NCI-H2081 treated with DMSO at 0.1 percent for 48 hours (cell line): ENCODE results near the gene WRNIP1.

ENCODE experiments used
- DNase-seq: peaks from one replicate; lab custom pipeline; 2025; lab: John Stamatoyannopoulos, UW

The WRNIP1 gene

GRCh38 chr6:2763345-2763841 is 1.8 kb upstream of the WRNIP1 start:
- no peak for DNase-seq

GRCh38 chr6:2763876-2764540 is 1.2 kb upstream of the WRNIP1 start:
- no peak for DNase-seq

GRCh38 chr6:2764610-2765165 is 505 bp upstream of the WRNIP1 start:
- peak; percentile 25 for DNase-seq

- DNase-seq, result no peak
Observed at GRCh38 chr6:2765896-2766766, 938 bp downstream of the WRNIP1 start.

GRCh38 chr6:2766767-2767656 is 1.8 kb downstream of the WRNIP1 start:
- no peak for DNase-seq

- no peak for DNase-seq
Observed at GRCh38 chr6:2767657-2768524, 2.7 kb downstream of the WRNIP1 start.

- DNase-seq, result no peak
Observed at GRCh38 chr6:2768696-2769095, 3.5 kb downstream of the WRNIP1 start.

- no peak for DNase-seq
Observed at GRCh38 chr6:2770171-2770570, 5.0 kb downstream of the WRNIP1 start.

GRCh38 chr6:2771079-2771478 is 5.9 kb downstream of the WRNIP1 start:
- no peak for DNase-seq

GRCh38 chr6:2772840-2773239 is 7.6 kb downstream of the WRNIP1 start:
- no peak for DNase-seq

GRCh38 chr6:2773449-2773848 is 8.3 kb downstream of the WRNIP1 start:
- no peak for DNase-seq

- DNase-seq, result no peak
Observed at GRCh38 chr6:2775003-2775402, 9.8 kb downstream of the WRNIP1 start.

- no peak for DNase-seq
Observed at GRCh38 chr6:2777249-2777648, 12.1 kb downstream of the WRNIP1 start.

- DNase-seq, result no peak
Observed at GRCh38 chr6:2780102-2780737, 15.0 kb downstream of the WRNIP1 start.

- no peak for DNase-seq
Observed at GRCh38 chr6:2781685-2782355, 16.6 kb downstream of the WRNIP1 start.

GRCh38 chr6:2782356-2782708 is 17.1 kb downstream of the WRNIP1 start:
- DNase-seq, result no peak

GRCh38 chr6:2782825-2783187 is 17.6 kb downstream of the WRNIP1 start:
- no peak for DNase-seq

GRCh38 chr6:2783188-2783963 is 18.2 kb downstream of the WRNIP1 start:
- no peak for DNase-seq

GRCh38 chr6:2784061-2784460 is 18.9 kb downstream of the WRNIP1 start:
- DNase-seq, result no peak
